Ureter (tissue), 1 donor: ENCODE data around the gene FNDC3B. TPM values are rescaled to one million over a fixed set of nuclear protein-coding genes. Genes with fewer than 3 reads are reported as not detected.

Experiments
- DNase-seq: peaks from one replicate; pipeline ENCODE4 v3.0.0-alpha.2; 2020; ENCODE audit warnings: low spot score
- total RNA-seq: library from RNA; stranded (reverse); gene quantifications from one replicate; pipeline ENCODE4 v1.2.4, GENCODE V29; 2023
- donor health status: DM: yes; HTN: yes; CAD: no.

The FNDC3B gene
- total RNA-seq, 1 donor from 2014 or later: 191 TPM

GRCh38 chr3:172113710-172114109 lies 74.3 kb downstream of the FNDC3B start:
- DNase-seq: no peak

- no peak for DNase-seq
Observed at GRCh38 chr3:172115059-172115458, 75.7 kb downstream of the FNDC3B start.

GRCh38 chr3:172115787-172116186 lies 76.4 kb downstream of the FNDC3B start:
- DNase-seq: no peak

GRCh38 chr3:172118019-172118418 lies 78.6 kb downstream of the FNDC3B start:
- no peak for DNase-seq

- no peak for DNase-seq
Observed at GRCh38 chr3:172119266-172119969, 80.0 kb downstream of the FNDC3B start.

GRCh38 chr3:172120912-172121311 lies 81.5 kb downstream of the FNDC3B start:
- no peak for DNase-seq

GRCh38 chr3:172121981-172122380 lies 82.6 kb downstream of the FNDC3B start:
- DNase-seq: no peak

GRCh38 chr3:172124271-172124670 lies 84.9 kb downstream of the FNDC3B start:
- no peak for DNase-seq

GRCh38 chr3:172125053-172125452 lies 85.7 kb downstream of the FNDC3B start:
- DNase-seq: no peak

GRCh38 chr3:172125963-172126457 lies 86.6 kb downstream of the FNDC3B start:
- peak; percentile 52 for DNase-seq

- no peak for DNase-seq
Observed at GRCh38 chr3:172126741-172127140, 87.4 kb downstream of the FNDC3B start.

- no peak for DNase-seq
Observed at GRCh38 chr3:172127141-172127540, 87.8 kb downstream of the FNDC3B start.

GRCh38 chr3:172127929-172128580 lies 88.7 kb downstream of the FNDC3B start:
- DNase-seq: no peak

- DNase-seq: no peak
Observed at GRCh38 chr3:172128858-172129257, 89.5 kb downstream of the FNDC3B start.

- no peak for DNase-seq
Observed at GRCh38 chr3:172129498-172129849, 90.1 kb downstream of the FNDC3B start.

- peak; percentile 92 for DNase-seq
Observed at GRCh38 chr3:172129850-172130716, 90.7 kb downstream of the FNDC3B start.

GRCh38 chr3:172130717-172131050 lies 91.3 kb downstream of the FNDC3B start:
- DNase-seq: no peak

- no peak for DNase-seq
Observed at GRCh38 chr3:172131746-172132145, 92.4 kb downstream of the FNDC3B start.

- no peak for DNase-seq
Observed at GRCh38 chr3:172132159-172132586, 92.8 kb downstream of the FNDC3B start.

GRCh38 chr3:172132721-172133311 lies 93.4 kb downstream of the FNDC3B start:
- no peak for DNase-seq

GRCh38 chr3:172133838-172134237 lies 94.5 kb downstream of the FNDC3B start:
- DNase-seq: no peak

- no peak for DNase-seq
Observed at GRCh38 chr3:172134352-172134751, 95.0 kb downstream of the FNDC3B start.
